SK-N-SH (cell line): ENCODE measurements around the gene ZBTB37. TPM values are rescaled to one million over a fixed set of nuclear protein-coding genes. Genes with fewer than 3 reads are reported as not detected.

ENCODE experiments used
- CTCF ChIA-PET: fragments of 300-600, 350-600 bp; formaldehyde crosslinking; extraction: SDS; loops from one replicate; lab custom pipeline; 2021; lab: Yijun Ruan, JAX
- POLR2A ChIA-PET: fragments of 350-600 bp; sonication (Branson Sonifier 250); formaldehyde crosslinking; extraction: SDS; loops from one replicate; lab custom pipeline; 2020; ENCODE audit warnings: antibody characterized with exemption, inconsistent platforms; lab: Yijun Ruan, JAX
- DNase-seq: peaks from one replicate; pipeline ENCODE4 v3.0.0; 2012
- H2AFZ ChIP-seq: fragments of 200-600 bp; sonication (generic); 2 replicates; pipeline ENCODE4 v1.8.1; 2016; ENCODE audit warnings: antibody characterized with exemption, mild to moderate bottlenecking, low read depth
- H3F3A ChIP-seq: fragments of 200-600 bp; sonication (generic); replicated peaks from 2 replicates; pipeline ENCODE3; 2016; ENCODE audit warnings: antibody characterized with exemption, mild to moderate bottlenecking; ENCODE audit not compliant: insufficient read depth
- H3K27ac ChIP-seq, 2 experiments: fragments of 200-500 bp in 1 of 2; fragments of 200-600 bp in 1 of 2; sonication (Bioruptor generic) in 1 of 2; sonication (generic), shearing (Covaris generic) in 1 of 2; 2 replicates each; pipeline versions ENCODE4 v1.5.1 to v1.6.1; 2014 to 2016; ENCODE audit warnings: low read depth in 2 of 2, inconsistent platforms in 1 of 2, low read length in 1 of 2, mild to moderate bottlenecking in 1 of 2, mixed read lengths in 1 of 2
- H3K27me3 ChIP-seq: fragments of 200-600 bp; sonication (generic), shearing (Covaris generic); 2 replicates; pipeline ENCODE4 v1.6.1; 2016; ENCODE audit warnings: mixed run types; ENCODE audit not compliant: insufficient read depth
- H3K36me3 ChIP-seq, 2 experiments: fragments of 200-500 bp in 1 of 2; fragments of 200-600 bp in 1 of 2; sonication (Bioruptor generic) in 1 of 2; sonication (generic) in 1 of 2; replicated peaks in 1 of 2; 2 replicates each; pipeline versions ENCODE3 to v1.5.1; 2014 to 2016; ENCODE audit warnings: low read length in 1 of 2, mild to moderate bottlenecking in 1 of 2; ENCODE audit not compliant: insufficient read depth in 2 of 2, control insufficient read depth in 1 of 2
- H3K4me1 ChIP-seq, 2 experiments: fragments of 200-500 bp in 1 of 2; fragments of 200-600 bp in 1 of 2; sonication (Bioruptor generic) in 1 of 2; sonication (generic), shearing (Covaris generic) in 1 of 2; 2 replicates each; pipeline versions ENCODE4 v1.5.1 to v1.6.1; 2014 to 2016; ENCODE audit warnings: low read depth in 1 of 2, low read length in 1 of 2, mixed run types in 1 of 2; ENCODE audit not compliant: insufficient read depth in 2 of 2, control insufficient read depth in 1 of 2
- H3K4me2 ChIP-seq: fragments of 200-600 bp; sonication (generic), shearing (Covaris generic); 2 replicates; pipeline ENCODE4 v1.6.1; 2017; ENCODE audit warnings: mixed run types
- H3K4me3 ChIP-seq, 2 experiments: fragments of 200-500 bp in 1 of 2; fragments of 200-600 bp in 1 of 2; sonication (Bioruptor generic) in 1 of 2; sonication (generic), shearing (Covaris generic) in 1 of 2; 2 replicates each; pipeline versions ENCODE4 v1.5.1 to v1.8.1; 2014 to 2016; ENCODE audit warnings: low read depth in 2 of 2, inconsistent platforms in 1 of 2, low read length in 1 of 2, mild to moderate bottlenecking in 1 of 2, mixed read lengths in 1 of 2, moderate library complexity in 1 of 2
- H3K79me2 ChIP-seq: fragments of 200-600 bp; sonication (generic); 2 replicates; pipeline ENCODE4 v1.8.1; 2017; ENCODE audit warnings: mild to moderate bottlenecking; ENCODE audit not compliant: insufficient read depth
- H3K9ac ChIP-seq: fragments of 200-600 bp; sonication (generic); 2 replicates; pipeline ENCODE4 v1.6.1; 2017; ENCODE audit warnings: mixed run types
- H3K9me2 ChIP-seq: fragments of 200-600 bp; sonication (generic); 2 replicates; pipeline ENCODE4 v1.6.1; 2017; ENCODE audit warnings: mixed run types
- H3K9me3 ChIP-seq: fragments of 200-600 bp; sonication (generic); 2 replicates; pipeline ENCODE4 v1.6.1; 2017; ENCODE audit warnings: mixed run types, mild to moderate bottlenecking, moderate library complexity
- H4K20me1 ChIP-seq: fragments of 200-600 bp; sonication (generic); 2 replicates; pipeline ENCODE4 v1.6.1; 2017; ENCODE audit warnings: mild to moderate bottlenecking, mixed run types; ENCODE audit not compliant: insufficient read depth
- ELF1 ChIP-seq: IDR thresholded peaks from 2 replicates; pipeline ENCODE4 v1.4.0; 2012
- FOSL2 ChIP-seq: IDR thresholded peaks from 2 replicates; pipeline ENCODE4 v1.4.0; 2012; ENCODE audit warnings: low read depth, mild to moderate bottlenecking, moderate library complexity, borderline replicate concordance
- FOXJ3 ChIP-seq: sonication (generic); formaldehyde crosslinking; IDR thresholded peaks from 2 replicates; pipeline ENCODE4 v1.5.1; 2020; ENCODE audit warnings: mild to moderate bottlenecking, missing genetic modification reagents
- MEF2A ChIP-seq: IDR thresholded peaks from 2 replicates; pipeline ENCODE4 v1.4.0; 2012; ENCODE audit warnings: low read depth, borderline replicate concordance
- NRF1 ChIP-seq: IDR thresholded peaks from 2 replicates; pipeline ENCODE4 v1.6.1; 2012; ENCODE audit warnings: low read depth, mild to moderate bottlenecking, low read length
- RCOR1 ChIP-seq: fragments of 150-350 bp; IDR thresholded peaks from 2 replicates; pipeline ENCODE4 v1.6.1; 2017; ENCODE audit warnings: antibody characterized with exemption, low read length
- SMC3 ChIP-seq: IDR thresholded peaks from 2 replicates; pipeline ENCODE4 v1.6.1; 2012; ENCODE audit warnings: low read depth, low read length, improper control_type of control experiment
- WGBS: methylation state at CpG from one replicate; pipeline ENCODE4 v1.1.6; 2017; ENCODE audit warnings: low lambda C conversion rate; 5-methylcytosine and 5-hydroxymethylcytosine counted together
- polyA plus RNA-seq, 3 experiments: library from polyadenylated mRNA; depleted of rRNA; stranded (reverse); fragments of >200 nt; gene quantifications; 2 replicates each; pipeline ENCODE4 v1.2.3, GENCODE V29; 2012
- TF ChIP-seq, protein P1 (sequence below): IDR thresholded peaks from 2 replicates; pipeline ENCODE4 v1.6.1; 2012; ENCODE audit warnings: mild to moderate bottlenecking, low read depth, low read length, moderate library complexity

The ZBTB37 gene
- polyA plus RNA-seq, 1 of the 3 experiments (the other 2 are of a cell fraction): 0.89 TPM

DNA sequence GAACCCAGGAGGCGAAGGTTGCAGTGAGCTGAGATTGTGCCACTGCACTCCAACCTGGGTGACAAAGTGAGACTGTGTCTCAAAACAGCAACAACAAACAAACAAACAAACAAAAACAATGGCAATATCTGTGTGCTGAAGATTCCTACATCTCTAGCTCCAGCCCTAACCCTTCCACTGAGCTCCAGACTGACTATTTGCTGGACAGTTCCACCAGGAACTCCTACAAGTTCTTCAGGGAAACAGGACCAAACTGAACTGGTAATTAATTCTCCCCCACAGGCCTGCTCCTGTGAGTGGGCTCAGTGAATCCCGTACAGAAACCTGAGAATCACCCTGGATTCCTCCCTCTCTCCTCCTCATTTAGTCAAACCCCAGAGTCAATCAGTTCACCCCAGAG, 47.4 kb downstream of the ZBTB37 start:
- H3K9me2 ChIP-seq: no peaks in the 10 kb centered on the region
- no peak overlapping the region for H3K27ac ChIP-seq
- no peaks in the 10 kb centered on the region for H3K36me3 ChIP-seq
- WGBS: 54% methylated on average over 2 of the region's 2 CpGs
- no peak overlapping the region for H3K4me2 ChIP-seq
- H3F3A ChIP-seq: no peaks in the 10 kb centered on the region
- TF ChIP-seq, protein P1, sequence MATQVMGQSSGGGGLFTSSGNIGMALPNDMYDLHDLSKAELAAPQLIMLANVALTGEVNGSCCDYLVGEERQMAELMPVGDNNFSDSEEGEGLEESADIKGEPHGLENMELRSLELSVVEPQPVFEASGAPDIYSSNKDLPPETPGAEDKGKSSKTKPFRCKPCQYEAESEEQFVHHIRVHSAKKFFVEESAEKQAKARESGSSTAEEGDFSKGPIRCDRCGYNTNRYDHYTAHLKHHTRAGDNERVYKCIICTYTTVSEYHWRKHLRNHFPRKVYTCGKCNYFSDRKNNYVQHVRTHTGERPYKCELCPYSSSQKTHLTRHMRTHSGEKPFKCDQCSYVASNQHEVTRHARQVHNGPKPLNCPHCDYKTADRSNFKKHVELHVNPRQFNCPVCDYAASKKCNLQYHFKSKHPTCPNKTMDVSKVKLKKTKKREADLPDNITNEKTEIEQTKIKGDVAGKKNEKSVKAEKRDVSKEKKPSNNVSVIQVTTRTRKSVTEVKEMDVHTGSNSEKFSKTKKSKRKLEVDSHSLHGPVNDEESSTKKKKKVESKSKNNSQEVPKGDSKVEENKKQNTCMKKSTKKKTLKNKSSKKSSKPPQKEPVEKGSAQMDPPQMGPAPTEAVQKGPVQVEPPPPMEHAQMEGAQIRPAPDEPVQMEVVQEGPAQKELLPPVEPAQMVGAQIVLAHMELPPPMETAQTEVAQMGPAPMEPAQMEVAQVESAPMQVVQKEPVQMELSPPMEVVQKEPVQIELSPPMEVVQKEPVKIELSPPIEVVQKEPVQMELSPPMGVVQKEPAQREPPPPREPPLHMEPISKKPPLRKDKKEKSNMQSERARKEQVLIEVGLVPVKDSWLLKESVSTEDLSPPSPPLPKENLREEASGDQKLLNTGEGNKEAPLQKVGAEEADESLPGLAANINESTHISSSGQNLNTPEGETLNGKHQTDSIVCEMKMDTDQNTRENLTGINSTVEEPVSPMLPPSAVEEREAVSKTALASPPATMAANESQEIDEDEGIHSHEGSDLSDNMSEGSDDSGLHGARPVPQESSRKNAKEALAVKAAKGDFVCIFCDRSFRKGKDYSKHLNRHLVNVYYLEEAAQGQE: peak; percentile 82
- TF ChIP-seq SMC3: no peak
- no peaks in the 10 kb centered on the region for H4K20me1 ChIP-seq
- H3K9me3 ChIP-seq: no peaks in the 10 kb centered on the region
- no peaks in the 10 kb centered on the region for H3K4me1 ChIP-seq
- H2AFZ ChIP-seq: no peak overlapping the region
- ChIA-PET POLR2A (no interaction called here), CTCF (interaction anchor here (1.4 to 2.0 kb wide), 2 partner anchors 16 to 22 kb away, joined by 4 read pairs; no protein-coding TSS in a partner anchor)
- DNase-seq: no peak
- H3K79me2 ChIP-seq: no peaks in the 10 kb centered on the region
- no peak overlapping the region for H3K9ac ChIP-seq
- no peak overlapping the region for H3K4me3 ChIP-seq
- H3K27me3 ChIP-seq: no peaks in the 10 kb centered on the region

- WGBS: 68% methylated on average over 4 of the region's 4 CpGs
- ChIA-PET CTCF (no interaction called here), POLR2A (no interaction called here)
- TF ChIP-seq, protein P1: no peak
- no peak for TF ChIP-seq FOSL2
- TF ChIP-seq ELF1: no peak
- TF ChIP-seq MEF2A: no peak
- TF ChIP-seq FOXJ3 (CRISPR knock-in tag): no peak
- no peak for TF ChIP-seq RCOR1
- no peak for TF ChIP-seq NRF1
- Histone ChIP-seq H3K4me2 (no peak overlapping the region), H3K9me3 (no peaks in the 10 kb centered on the region), H3K9me2 (no peaks in the 10 kb centered on the region), H3K27ac (no peak overlapping the region), H3K4me1 (no peaks in the 10 kb centered on the region), H3K4me3 (no peak overlapping the region), H4K20me1 (no peaks in the 10 kb centered on the region), H2AFZ (no peak overlapping the region), H3K9ac (no peak overlapping the region), H3K27me3 (no peaks in the 10 kb centered on the region), H3K79me2 (no peaks in the 10 kb centered on the region), H3F3A (no peaks in the 10 kb centered on the region), H3K36me3 (no peaks in the 10 kb centered on the region)
- no peak for DNase-seq
Observed at GRCh38 chr1:173916667-173917066, 48.5 kb downstream of the ZBTB37 start.
